Astrocyte (in vitro differentiated cells and primary cell): ENCODE measurements around the gene NDEL1. TPM values are rescaled to one million over a fixed set of nuclear protein-coding genes. Genes with fewer than 3 reads are reported as not detected.
A peak's percentile ranks its signal among the peaks of the same experiment; 100 is the strongest.
"Not testable (repeated sequence)": the region's sequence is repeated elsewhere in the genome, so short reads cannot be mapped to it uniquely, and the experiment has no call there.

ENCODE experiments used
- DNase-seq: peaks from one replicate; pipeline ENCODE4 v3.0.0-alpha.2; 2010; ENCODE audit warnings: low read depth
- FAIRE-seq: peaks from 2 replicates; lab custom pipeline; 2011; peaks lifted over from hg19 to GRCh38; lab: Jason Lieb, UNC
- H2AFZ ChIP-seq: 2 replicates; pipeline ENCODE4 v1.6.0; 2012; ENCODE audit warnings: low read depth, low read length, inconsistent platforms
- H3K27ac ChIP-seq: 2 replicates; pipeline ENCODE4 v1.5.1; 2011; ENCODE audit warnings: low read depth, low read length, inconsistent platforms
- H3K27me3 ChIP-seq: 2 replicates; pipeline ENCODE4 v1.6.0; 2011; ENCODE audit warnings: low read length, inconsistent platforms; ENCODE audit not compliant: insufficient read depth
- H3K36me3 ChIP-seq: 2 replicates; pipeline ENCODE4 v1.5.1; 2011; ENCODE audit warnings: low read length, inconsistent platforms; ENCODE audit not compliant: insufficient read depth
- H3K4me1 ChIP-seq: 2 replicates; pipeline ENCODE4 v1.5.1; 2011; ENCODE audit warnings: low read length, inconsistent platforms; ENCODE audit not compliant: insufficient read depth
- H3K4me2 ChIP-seq: 2 replicates; pipeline ENCODE4 v1.6.0; 2012; ENCODE audit warnings: low read length, inconsistent platforms
- H3K4me3 ChIP-seq: 2 replicates; pipeline ENCODE4 v1.5.1; 2011; ENCODE audit warnings: low read depth, mild to moderate bottlenecking, low read length, inconsistent platforms; ENCODE audit not compliant: insufficient read depth
- H3K79me2 ChIP-seq: 2 replicates; pipeline ENCODE4 v1.6.0; 2012; ENCODE audit warnings: mild to moderate bottlenecking, low read length, inconsistent platforms; ENCODE audit not compliant: insufficient read depth
- H3K9ac ChIP-seq: 2 replicates; pipeline ENCODE4 v1.6.0; 2012; ENCODE audit warnings: mild to moderate bottlenecking, low read length, inconsistent platforms
- H3K9me3 ChIP-seq: 2 replicates; pipeline ENCODE4 v1.5.1; 2012; ENCODE audit warnings: low read depth, mild to moderate bottlenecking, low read length, inconsistent platforms; ENCODE audit not compliant: insufficient read depth
- H4K20me1 ChIP-seq: 2 replicates; pipeline ENCODE4 v1.6.0; 2012; ENCODE audit warnings: low read length, inconsistent platforms; ENCODE audit not compliant: insufficient read depth
- H3K27ac Mint-ChIP-seq: one replicate; pipeline ENCODE4 v1.8.0; 2021; ENCODE audit warnings: mild to moderate bottlenecking, mixed read lengths; ENCODE audit not compliant: unreplicated experiment
- H3K27me3 Mint-ChIP-seq: one replicate; pipeline ENCODE4 v1.8.0; 2021; ENCODE audit warnings: low read depth, mixed read lengths; ENCODE audit not compliant: unreplicated experiment
- H3K36me3 Mint-ChIP-seq: one replicate; pipeline ENCODE4 v1.8.0; 2021; ENCODE audit warnings: low read depth, mixed read lengths; ENCODE audit not compliant: unreplicated experiment
- H3K4me1 Mint-ChIP-seq: one replicate; pipeline ENCODE4 v1.8.0; 2021; ENCODE audit warnings: low read depth, mixed read lengths; ENCODE audit not compliant: unreplicated experiment
- H3K4me3 Mint-ChIP-seq: one replicate; pipeline ENCODE4 v1.8.0; 2021; ENCODE audit warnings: mild to moderate bottlenecking, moderate library complexity, mixed read lengths; ENCODE audit not compliant: unreplicated experiment
- H3K9me3 Mint-ChIP-seq: one replicate; pipeline ENCODE4 v1.8.0; 2021; ENCODE audit warnings: mild to moderate bottlenecking, mixed read lengths; ENCODE audit not compliant: unreplicated experiment
- EZH2 ChIP-seq: IDR thresholded peaks from 2 replicates; pipeline ENCODE4 v1.6.1; 2012; ENCODE audit warnings: mild to moderate bottlenecking, low read length, inconsistent platforms; ENCODE audit not compliant: insufficient read depth
- total RNA-seq: library from RNA; stranded (reverse); gene quantifications from 2 replicates; pipeline ENCODE4 v1.2.1, GENCODE V29; 2021
- TF ChIP-seq, protein P1 (sequence below): IDR thresholded peaks from 2 replicates; pipeline ENCODE4 v1.5.1; 2011; ENCODE audit warnings: low read depth, mild to moderate bottlenecking, inconsistent platforms, low read length, moderate library complexity; ENCODE audit not compliant: insufficient read depth

Gene NDEL1
- total RNA-seq, 1 donor from 2014 or later, result 102 TPM

DNA sequence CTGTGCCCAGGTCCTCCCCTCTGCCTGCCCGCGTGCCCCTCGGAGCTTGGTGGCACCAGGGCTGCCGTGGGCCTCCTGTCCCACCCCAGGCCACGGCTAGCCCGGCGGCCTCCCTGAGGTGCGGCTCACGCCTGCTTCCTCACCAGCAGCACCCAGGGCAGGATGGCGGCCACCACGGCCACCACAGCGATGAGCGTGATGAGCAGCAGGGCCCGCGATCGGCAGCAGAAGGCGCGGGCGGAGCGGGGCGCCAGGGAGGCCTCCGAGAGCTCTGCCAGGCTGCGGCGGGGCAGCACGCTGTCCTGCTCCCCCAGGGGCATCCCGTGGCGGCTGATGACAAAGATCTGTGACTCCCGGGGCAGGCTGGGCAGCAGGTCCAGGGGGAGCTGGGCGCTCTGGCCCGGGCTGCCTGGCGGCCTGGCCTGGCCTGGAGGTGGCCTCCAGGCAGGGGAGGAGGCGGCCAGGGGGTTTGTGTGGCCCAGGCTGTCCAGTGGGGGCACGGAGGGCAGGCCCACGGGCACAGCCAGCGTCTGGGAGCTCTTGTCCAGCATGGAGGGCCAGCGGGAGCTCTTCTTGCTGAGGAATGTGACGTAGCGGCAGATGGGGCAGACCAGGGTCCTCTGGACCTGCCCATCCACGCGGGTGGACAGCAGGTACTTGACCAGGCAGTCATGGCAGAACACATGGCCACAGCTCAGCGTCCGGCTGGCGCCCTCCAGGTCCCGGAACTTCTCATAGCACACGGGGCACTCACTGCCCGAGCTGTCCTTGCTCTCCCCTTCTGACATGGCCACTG, 42.8 kb upstream of the NDEL1 start:
- H3K27me3 Mint-ChIP-seq, result peaks cover 28% of the 10 kb centered on the region
- Histone ChIP-seq H3K9me3 (no peaks in the 10 kb centered on the region), H4K20me1 (no peaks in the 10 kb centered on the region), H3K36me3 (no peaks in the 10 kb centered on the region), H2AFZ (no peak overlapping the region), H3K4me2 (no peak overlapping the region), H3K79me2 (no peaks in the 10 kb centered on the region), H3K4me3 (no peak overlapping the region), H3K4me1 (peaks cover 14% of the 10 kb centered on the region), H3K9ac (peak overlapping the region; percentile 1), H3K27me3 (peaks cover 10% of the 10 kb centered on the region), H3K27ac (no peak overlapping the region)
- FAIRE-seq, result no peak
- peaks cover 2% of the 10 kb centered on the region for H3K9me3 Mint-ChIP-seq
- no peak for TF ChIP-seq EZH2
- TF ChIP-seq, protein P1, sequence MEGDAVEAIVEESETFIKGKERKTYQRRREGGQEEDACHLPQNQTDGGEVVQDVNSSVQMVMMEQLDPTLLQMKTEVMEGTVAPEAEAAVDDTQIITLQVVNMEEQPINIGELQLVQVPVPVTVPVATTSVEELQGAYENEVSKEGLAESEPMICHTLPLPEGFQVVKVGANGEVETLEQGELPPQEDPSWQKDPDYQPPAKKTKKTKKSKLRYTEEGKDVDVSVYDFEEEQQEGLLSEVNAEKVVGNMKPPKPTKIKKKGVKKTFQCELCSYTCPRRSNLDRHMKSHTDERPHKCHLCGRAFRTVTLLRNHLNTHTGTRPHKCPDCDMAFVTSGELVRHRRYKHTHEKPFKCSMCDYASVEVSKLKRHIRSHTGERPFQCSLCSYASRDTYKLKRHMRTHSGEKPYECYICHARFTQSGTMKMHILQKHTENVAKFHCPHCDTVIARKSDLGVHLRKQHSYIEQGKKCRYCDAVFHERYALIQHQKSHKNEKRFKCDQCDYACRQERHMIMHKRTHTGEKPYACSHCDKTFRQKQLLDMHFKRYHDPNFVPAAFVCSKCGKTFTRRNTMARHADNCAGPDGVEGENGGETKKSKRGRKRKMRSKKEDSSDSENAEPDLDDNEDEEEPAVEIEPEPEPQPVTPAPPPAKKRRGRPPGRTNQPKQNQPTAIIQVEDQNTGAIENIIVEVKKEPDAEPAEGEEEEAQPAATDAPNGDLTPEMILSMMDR, result no peak
- H3K36me3 Mint-ChIP-seq, result no peaks in the 10 kb centered on the region
- no peaks in the 10 kb centered on the region for H3K4me1 Mint-ChIP-seq
- H3K27ac Mint-ChIP-seq, result no peak overlapping the region
- no peak for DNase-seq
- no peak overlapping the region for H3K4me3 Mint-ChIP-seq

DNA sequence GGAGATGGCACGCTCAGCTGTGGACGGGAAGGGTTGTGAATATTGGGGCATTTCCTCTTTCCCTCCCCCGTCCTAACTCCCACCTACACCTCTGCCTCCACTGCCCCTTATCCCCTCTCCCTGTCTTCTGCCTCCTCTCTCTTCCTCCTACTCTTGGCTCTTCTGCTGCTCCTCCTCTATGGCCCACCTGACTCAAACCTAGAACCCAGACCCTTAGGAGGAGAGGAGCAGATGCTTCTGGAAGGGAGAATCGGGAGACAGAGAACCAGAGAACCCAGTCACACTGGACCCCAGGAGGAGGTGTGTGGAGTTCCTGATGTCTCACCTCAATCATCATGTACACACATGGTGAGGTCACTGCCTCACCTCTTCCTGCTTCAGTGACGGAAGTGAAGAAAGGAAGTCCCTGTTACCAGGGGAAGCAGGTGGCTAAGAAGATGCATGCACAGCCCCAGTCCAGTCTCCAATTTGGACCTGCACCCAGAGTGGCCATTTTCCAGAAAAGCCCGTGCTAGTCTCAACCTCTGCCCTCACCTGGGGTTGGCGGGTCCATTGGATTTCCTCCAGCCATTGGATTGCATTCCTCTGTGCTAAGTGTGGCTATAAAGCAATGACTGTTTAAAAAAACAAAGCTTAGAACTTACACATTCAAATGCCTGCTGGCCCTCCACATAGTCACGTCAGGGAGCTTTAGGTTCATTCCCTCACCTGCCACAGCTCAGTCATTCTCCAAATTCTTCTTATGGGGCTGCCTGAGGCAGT, 42.0 kb upstream of the NDEL1 start:
- DNase-seq (no peak), FAIRE-seq (no peak)
- Mint-ChIP-seq H3K4me3 (no peak overlapping the region), H3K27me3 (peaks cover 34% of the 10 kb centered on the region), H3K36me3 (no peaks in the 10 kb centered on the region), H3K27ac (no peak overlapping the region), H3K9me3 (peaks cover 2% of the 10 kb centered on the region), H3K4me1 (no peaks in the 10 kb centered on the region)
- no peak for TF ChIP-seq EZH2
- TF ChIP-seq, protein P1, result no peak
- Histone ChIP-seq H3K4me2 (no peak overlapping the region), H3K27ac (no peak overlapping the region), H3K4me1 (peaks cover 14% of the 10 kb centered on the region), H2AFZ (no peak overlapping the region), H3K4me3 (no peak overlapping the region), H3K36me3 (no peaks in the 10 kb centered on the region), H3K27me3 (peaks cover 12% of the 10 kb centered on the region), H4K20me1 (no peaks in the 10 kb centered on the region), H3K9me3 (no peaks in the 10 kb centered on the region), H3K79me2 (no peaks in the 10 kb centered on the region), H3K9ac (peak overlapping the region; percentile 1)

GRCh38 chr17:8394497-8394896, 41.2 kb upstream of the NDEL1 start:
- not testable (repeated sequence) for H3K36me3 Mint-ChIP-seq, H2AFZ ChIP-seq, H3K9me3 Mint-ChIP-seq, H3K36me3 ChIP-seq, H3K27ac ChIP-seq, H3K4me1 Mint-ChIP-seq, H3K4me2 ChIP-seq, H4K20me1 ChIP-seq, FAIRE-seq, H3K79me2 ChIP-seq, H3K27ac Mint-ChIP-seq, H3K9ac ChIP-seq, DNase-seq, H3K4me3 Mint-ChIP-seq, H3K9me3 ChIP-seq, H3K4me3 ChIP-seq
- peaks cover 37% of the 10 kb centered on the region for H3K27me3 Mint-ChIP-seq
- peaks cover 14% of the 10 kb centered on the region for H3K4me1 ChIP-seq
- H3K27me3 ChIP-seq, result peaks cover 12% of the 10 kb centered on the region
